Caki2 (cell line): ENCODE measurements around the gene DNMT3L. TPM values are rescaled to one million over a fixed set of nuclear protein-coding genes. Genes with fewer than 3 reads are reported as not detected.
A peak's percentile ranks its signal among the peaks of the same experiment; 100 is the strongest.
"Not testable (repeated sequence)": the region's sequence is repeated elsewhere in the genome, so short reads cannot be mapped to it uniquely, and the experiment has no call there.

ENCODE experiments used
- DNase-seq: peaks from one replicate; pipeline ENCODE4 v3.0.0-alpha.2; 2015; ENCODE audit warnings: low read depth
- in situ Hi-C: cut with HindIII; loops from 2 replicates; pipeline ENCODE4 v1.10.0; 2016; ENCODE audit warnings: low sequenced_read_pairs, low pct_unique_long_range_greater_than_20kb, mixed read lengths
- total RNA-seq: library from RNA; depleted of rRNA; stranded (reverse); fragments of >200 nt; shearing (Covaris generic); gene quantifications from 2 replicates; pipeline ENCODE4 v1.2.3, GENCODE V29; 2014; ENCODE audit warnings: low replicate concordance; rRNA removed

The DNMT3L gene
- total RNA-seq, 1 experiment from 2014 or later, result not detected

GRCh38 chr21:44220674-44221073, 41.0 kb downstream of the DNMT3L start:
- in situ Hi-C loops, DNase-seq: not testable (repeated sequence)

GRCh38 chr21:44218461-44218860, 43.2 kb downstream of the DNMT3L start:
- DNase-seq, in situ Hi-C loops: not testable (repeated sequence)

GRCh38 chr21:44211978-44212377, 49.7 kb downstream of the DNMT3L start:
- in situ Hi-C loops, DNase-seq: not testable (repeated sequence)

GRCh38 chr21:44211574-44211973, 50.1 kb downstream of the DNMT3L start:
- DNase-seq, in situ Hi-C loops: not testable (repeated sequence)

GRCh38 chr21:44207860-44208646, 53.6 kb downstream of the DNMT3L start:
- peak; percentile 19 for DNase-seq
- in situ Hi-C loops, result not testable (repeated sequence)

- DNase-seq, in situ Hi-C loops: not testable (repeated sequence)
Observed at GRCh38 chr21:44206698-44207676, 54.7 kb downstream of the DNMT3L start.

GRCh38 chr21:44206187-44206586, 55.5 kb downstream of the DNMT3L start:
- DNase-seq, in situ Hi-C loops: not testable (repeated sequence)

GRCh38 chr21:44202590-44203299, 59.0 kb downstream of the DNMT3L start:
- DNase-seq, in situ Hi-C loops: not testable (repeated sequence)

- DNase-seq, in situ Hi-C loops: not testable (repeated sequence)
Observed at GRCh38 chr21:44199997-44200396, 61.7 kb downstream of the DNMT3L start.

GRCh38 chr21:44199448-44199847, 62.2 kb downstream of the DNMT3L start:
- DNase-seq, result no peak
- in situ Hi-C loops, result no loop called here

GRCh38 chr21:44197156-44197516, 64.6 kb downstream of the DNMT3L start:
- in situ Hi-C loops, DNase-seq: not testable (repeated sequence)

Other genes with a start within 250 kb of the DNMT3L start
- gene TRAPPC10, start 249.6 kb downstream of the DNMT3L start, total RNA-seq, result 7.5 and 10.4 TPM in 2 replicates
- 19.4 and 19.7 TPM in 2 replicates for gene PWP2, start 154.5 kb downstream of the DNMT3L start, total RNA-seq
- 45.5 and 60.5 TPM in 2 replicates for gene GATD3, start 128.2 kb downstream of the DNMT3L start, total RNA-seq
- 4.5 and 5.0 TPM in 2 replicates for gene ICOSLG, start 21.0 kb downstream of the DNMT3L start, total RNA-seq
- gene AIRE, start 24.0 kb upstream of the DNMT3L start, total RNA-seq, result not detected in 2 replicates
- gene PFKL, start 38.2 kb upstream of the DNMT3L start, total RNA-seq, result 340 and 360 TPM in 2 replicates
- 14.5 and 25.6 TPM in 2 replicates for gene CFAP410, start 77.5 kb upstream of the DNMT3L start, total RNA-seq
- gene TRPM2, start 91.7 kb upstream of the DNMT3L start, total RNA-seq, result not detected in 2 replicates
- gene LRRC3, start 193.6 kb upstream of the DNMT3L start, total RNA-seq, result not detected in 2 replicates